Liver (tissue), 3 donors: Measurements from ENCODE around the gene B3GALT5.

Experiments
- CTCF ChIP-seq: fragments of 150-350 bp; IDR thresholded peaks from 2 replicates; pipeline ENCODE4 v1.5.1; 2017; ENCODE audit warnings: improper control_type of control experiment, low read depth, low read length; ENCODE audit not compliant: missing input control
- GABPA ChIP-seq, 2 donors: IDR thresholded peaks in 1 of 2; conservative IDR thresholded peaks in 1 of 2; 2 replicates each; pipeline ENCODE4 v1.6.1; 2016; ENCODE audit warnings: antibody characterized with exemption in 2 of 2, mild to moderate bottlenecking in 1 of 2, moderate library complexity in 1 of 2
- donor health status: healthy.
- donor health status: healthy.

- TF ChIP-seq CTCF (no peak), GABPA (IDR thresholded peaks at IDR 0.05 in 1 of 2, conservative IDR thresholded peaks at IDR 0.05 in 1 of 2) (no peak)
These were observed 50.3 kb downstream of the B3GALT5 start for GRCh38 chr21:39663066-39663465.
